ENCODE data around the gene NT5C3B.
A peak's percentile ranks its signal among the peaks of the same experiment; 100 is the strongest.

Gene NT5C3B

DNA sequence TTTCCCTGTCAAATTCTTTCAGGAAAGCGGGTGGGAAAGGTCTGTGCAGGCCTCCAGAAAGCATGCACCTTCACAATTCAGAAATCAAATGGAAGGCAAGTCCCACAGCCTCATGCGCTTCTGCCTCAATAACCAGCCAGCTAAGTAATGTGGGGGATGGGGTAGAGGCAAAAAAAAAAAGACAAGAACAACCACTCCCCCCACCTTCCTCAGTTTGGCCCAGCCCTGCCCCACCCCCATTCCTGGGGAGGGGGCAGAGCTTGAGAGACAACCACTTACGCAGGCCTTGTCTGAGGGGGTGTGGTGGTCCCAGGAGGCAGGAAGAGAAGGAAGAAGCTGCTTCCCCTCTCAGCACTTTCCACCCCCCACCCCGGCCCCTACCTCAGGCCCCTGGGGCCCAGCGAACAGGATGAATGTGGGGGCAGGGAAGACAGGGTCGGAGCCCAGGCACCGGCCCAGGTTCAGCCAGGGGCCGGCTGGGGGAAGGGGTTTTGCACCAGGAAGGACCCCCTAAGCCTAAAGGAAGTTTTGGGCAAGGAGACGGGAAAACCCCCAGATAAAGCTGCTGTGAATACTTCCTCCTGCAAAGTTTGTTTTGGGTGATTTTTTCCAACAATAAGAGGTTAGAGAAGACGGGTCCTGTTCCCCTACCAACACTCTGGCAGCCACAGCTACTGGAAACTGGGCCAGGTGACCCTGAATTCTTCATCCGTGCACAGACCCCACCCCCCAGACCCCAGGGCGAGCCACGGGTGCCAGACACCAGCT is 50.8 kb downstream of the NT5C3B start:
- TF ChIP-seq, protein P1, sequence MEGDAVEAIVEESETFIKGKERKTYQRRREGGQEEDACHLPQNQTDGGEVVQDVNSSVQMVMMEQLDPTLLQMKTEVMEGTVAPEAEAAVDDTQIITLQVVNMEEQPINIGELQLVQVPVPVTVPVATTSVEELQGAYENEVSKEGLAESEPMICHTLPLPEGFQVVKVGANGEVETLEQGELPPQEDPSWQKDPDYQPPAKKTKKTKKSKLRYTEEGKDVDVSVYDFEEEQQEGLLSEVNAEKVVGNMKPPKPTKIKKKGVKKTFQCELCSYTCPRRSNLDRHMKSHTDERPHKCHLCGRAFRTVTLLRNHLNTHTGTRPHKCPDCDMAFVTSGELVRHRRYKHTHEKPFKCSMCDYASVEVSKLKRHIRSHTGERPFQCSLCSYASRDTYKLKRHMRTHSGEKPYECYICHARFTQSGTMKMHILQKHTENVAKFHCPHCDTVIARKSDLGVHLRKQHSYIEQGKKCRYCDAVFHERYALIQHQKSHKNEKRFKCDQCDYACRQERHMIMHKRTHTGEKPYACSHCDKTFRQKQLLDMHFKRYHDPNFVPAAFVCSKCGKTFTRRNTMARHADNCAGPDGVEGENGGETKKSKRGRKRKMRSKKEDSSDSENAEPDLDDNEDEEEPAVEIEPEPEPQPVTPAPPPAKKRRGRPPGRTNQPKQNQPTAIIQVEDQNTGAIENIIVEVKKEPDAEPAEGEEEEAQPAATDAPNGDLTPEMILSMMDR (conservative IDR thresholded peaks at IDR 0.05; ENCODE audit: low read length): no peak
- H3K4me3 ChIP-seq (ENCODE audit: low read length): peak overlapping the region; percentile 56
- no peak for DNase-seq (ENCODE audit: low read depth)

DNA sequence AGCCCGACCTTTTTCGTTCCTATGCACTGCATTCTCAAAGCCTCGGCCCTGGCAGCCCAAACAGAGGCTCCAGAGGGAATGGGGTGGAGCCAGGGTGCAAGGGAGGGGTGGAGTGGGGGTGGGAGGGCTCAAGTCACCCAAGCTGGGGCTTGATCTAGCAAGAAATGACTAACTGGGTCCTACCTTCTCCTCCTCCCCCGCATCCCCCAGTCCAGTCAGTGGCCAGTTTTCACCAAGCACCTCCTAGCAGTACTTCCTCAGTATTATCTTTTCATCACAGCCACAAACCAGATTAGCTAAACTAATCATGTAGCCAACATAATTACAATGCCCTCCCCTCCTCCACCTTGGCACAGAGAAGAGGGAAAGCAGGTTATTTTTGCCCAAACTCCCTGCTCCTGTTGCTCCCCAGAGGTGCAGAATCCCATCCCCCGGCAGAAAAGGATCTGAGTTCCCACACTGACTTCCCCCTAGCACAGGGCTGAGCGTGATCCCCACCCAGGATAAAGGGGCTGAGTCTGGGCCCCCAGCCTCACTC is 51.8 kb downstream of the NT5C3B start:
- TF ChIP-seq, protein P1 (conservative IDR thresholded peaks at IDR 0.05; ENCODE audit: low read length): no peak
- no peak for DNase-seq (ENCODE audit: low read depth)
- H3K4me3 ChIP-seq (ENCODE audit: low read length): no peak overlapping the region

GRCh38 chr17:41782142-41782541 is 53.9 kb downstream of the NT5C3B start:
- DNase-seq (ENCODE audit: low read depth): no peak
- TF ChIP-seq, protein P1 (conservative IDR thresholded peaks at IDR 0.05; ENCODE audit: low read length): no peak
- H3K4me3 ChIP-seq (ENCODE audit: low read length): no peak overlapping the region

DNA sequence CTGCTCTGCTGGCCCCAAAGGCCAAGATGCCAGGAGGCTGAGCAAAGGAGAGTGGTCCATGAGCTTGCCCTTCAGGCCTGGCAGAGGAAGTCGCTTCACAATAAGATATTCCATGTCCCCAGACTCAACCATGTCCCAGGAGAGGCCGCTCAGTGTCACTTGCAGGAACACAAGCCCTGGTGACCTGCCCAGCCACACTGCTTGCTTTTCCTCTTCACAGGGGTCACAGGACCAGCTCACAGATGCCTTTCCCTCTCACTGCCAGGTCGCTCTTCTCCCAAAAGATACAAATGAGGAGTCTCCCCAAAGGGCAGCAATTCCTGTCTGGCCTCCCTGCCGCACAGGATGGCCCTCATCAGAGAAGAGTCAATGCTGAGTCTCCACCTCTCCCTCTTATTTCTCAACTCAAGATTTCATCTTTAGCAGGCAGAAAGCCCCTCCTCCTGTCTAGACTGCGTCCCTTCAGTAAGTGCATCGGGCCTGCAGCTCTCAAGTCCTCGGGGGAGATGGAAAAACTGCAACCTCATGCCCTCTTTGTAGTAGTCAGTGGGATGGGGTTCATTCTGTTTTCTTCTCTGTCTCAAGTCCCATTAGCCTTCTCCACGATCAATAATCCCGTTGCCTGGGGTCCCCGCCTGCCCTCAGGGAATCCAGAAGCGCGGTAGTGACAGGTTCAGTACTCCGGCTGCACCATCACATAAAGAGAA is 54.5 kb downstream of the NT5C3B start:
- TF ChIP-seq, protein P1 (conservative IDR thresholded peaks at IDR 0.05; ENCODE audit: low read length): no peak
- DNase-seq (ENCODE audit: low read depth): no peak
- no peak overlapping the region for H3K4me3 ChIP-seq (ENCODE audit: low read length)

DNA sequence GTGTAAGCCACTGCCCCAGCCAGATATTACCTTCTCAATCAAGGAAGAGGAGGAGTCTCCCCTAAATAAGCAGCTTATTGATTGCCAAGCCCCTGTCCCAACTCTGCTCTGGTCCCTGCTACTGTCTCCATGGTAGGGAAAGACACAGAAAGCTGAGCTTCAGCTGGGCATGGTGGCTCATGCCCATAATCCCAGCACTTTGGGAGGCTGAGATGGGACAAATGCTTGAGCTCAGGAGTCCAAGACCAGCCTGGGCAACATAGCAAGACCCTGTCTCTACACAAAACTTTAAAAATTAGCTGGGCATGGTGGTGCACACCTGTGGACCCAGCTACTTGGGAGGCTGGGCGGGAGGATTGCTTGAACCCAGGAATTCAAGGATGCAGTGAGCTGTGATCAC is 56.1 kb downstream of the NT5C3B start:
- no peak for DNase-seq (ENCODE audit: low read depth)
- no peak overlapping the region for H3K4me3 ChIP-seq (ENCODE audit: low read length)
- TF ChIP-seq, protein P1 (conservative IDR thresholded peaks at IDR 0.05; ENCODE audit: low read length): no peak

- H3K4me3 ChIP-seq (ENCODE audit: low read length): no peak overlapping the region
- DNase-seq (ENCODE audit: low read depth): peak; percentile 79
- TF ChIP-seq, protein P1 (conservative IDR thresholded peaks at IDR 0.05; ENCODE audit: low read length): no peak
Measured at GRCh38 chr17:41777574-41778188, 58.4 kb downstream of the NT5C3B start.

Measured in AG10803 (cell line).